ENCODE results near the gene ANGPTL4. TPM values are rescaled to one million over a fixed set of nuclear protein-coding genes. Genes with fewer than 3 reads are reported as not detected.
"Not testable (repeated sequence)": the region's sequence is repeated elsewhere in the genome, so short reads cannot be mapped to it uniquely, and the experiment has no call there.

The ANGPTL4 gene
- total and polyA plus RNA-seq, 4 donors: 10.1 to 45.1 (median 29.7) TPM

- 80 to 92% methylated on average over 4 of the region's 4 CpGs for whole genome bisulfite sequencing, 2 donors
- H3K4me1 ChIP-seq (ENCODE audit: control insufficient read depth in 1 of 2, insufficient read depth in 2 of 2, low read length in 2 of 2); ATAC-seq (ENCODE audit: low FRiP score); H3K27me3 ChIP-seq (ENCODE audit: control insufficient read depth in 1 of 2, insufficient read depth in 2 of 2, low read length in 1 of 2); H3K4me3 ChIP-seq (ENCODE audit: low read length in 2 of 2); DNase-seq; H3K27ac ChIP-seq (ENCODE audit: low read depth in 1 of 2, low read length in 2 of 2); H3K9me3 ChIP-seq (ENCODE audit: control insufficient read depth, low read length); intact Hi-C loops (cut with DNase I); H3K36me3 ChIP-seq (ENCODE audit: control insufficient read depth in 1 of 2, insufficient read depth in 2 of 2, low read length in 1 of 2): not testable (repeated sequence)
These were observed 20.6 kb downstream of the ANGPTL4 start for GRCh38 chr19:8384569-8384968.

- not testable (repeated sequence) for H3K27ac ChIP-seq (ENCODE audit: low read depth in 1 of 2, low read length in 2 of 2); ATAC-seq (ENCODE audit: low FRiP score)
- WGBS, 2 donors: 81 to 90% methylated on average over 2 of the region's 2 CpGs
These were observed 21.1 kb downstream of the ANGPTL4 start for GRCh38 chr19:8385103-8385502.

DNA sequence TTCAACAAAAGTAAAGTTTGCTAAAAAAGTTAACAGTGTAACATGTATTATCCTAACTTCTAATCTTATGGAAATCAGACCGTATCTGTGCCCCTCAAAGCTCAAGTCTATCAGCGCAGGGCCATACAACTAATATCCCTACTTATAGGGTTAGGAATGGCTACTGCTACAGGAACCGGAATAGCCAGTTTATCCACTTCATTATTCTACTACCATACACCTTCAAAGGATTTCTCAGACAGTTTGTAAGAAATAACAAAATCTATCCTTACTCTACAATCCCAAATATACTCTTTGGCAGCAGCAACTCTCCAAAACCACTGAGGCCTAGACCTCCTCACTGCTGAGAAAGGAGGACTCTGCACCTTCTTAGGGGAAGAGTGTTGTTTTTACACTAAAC lies 21.6 kb downstream of the ANGPTL4 start:
- H3K4me3 ChIP-seq (ENCODE audit: low read length in 2 of 2); H3K27ac ChIP-seq (ENCODE audit: low read depth in 1 of 2, low read length in 2 of 2); H3K4me1 ChIP-seq (ENCODE audit: control insufficient read depth in 1 of 2, insufficient read depth in 2 of 2, low read length in 2 of 2); DNase-seq; H3K27me3 ChIP-seq (ENCODE audit: control insufficient read depth in 1 of 2, insufficient read depth in 2 of 2, low read length in 1 of 2); H3K9me3 ChIP-seq (ENCODE audit: control insufficient read depth, low read length); H3K36me3 ChIP-seq (ENCODE audit: control insufficient read depth in 1 of 2, insufficient read depth in 2 of 2, low read length in 1 of 2); ATAC-seq (ENCODE audit: low FRiP score); intact Hi-C loops (cut with DNase I): not testable (repeated sequence)
- WGBS, 2 donors: 93 to 94% methylated on average over 3 of the region's 3 CpGs

More at GRCh38 chr19:8385103-8385502, 21.1 kb downstream of the ANGPTL4 start:
- H3K4me3 ChIP-seq (ENCODE audit: low read length in 2 of 2); intact Hi-C loops (cut with DNase I); H3K36me3 ChIP-seq (ENCODE audit: control insufficient read depth in 1 of 2, insufficient read depth in 2 of 2, low read length in 1 of 2); H3K4me1 ChIP-seq (ENCODE audit: control insufficient read depth in 1 of 2, insufficient read depth in 2 of 2, low read length in 2 of 2); H3K27me3 ChIP-seq (ENCODE audit: control insufficient read depth in 1 of 2, insufficient read depth in 2 of 2, low read length in 1 of 2); H3K9me3 ChIP-seq (ENCODE audit: control insufficient read depth, low read length); DNase-seq: not testable (repeated sequence)

DNA sequence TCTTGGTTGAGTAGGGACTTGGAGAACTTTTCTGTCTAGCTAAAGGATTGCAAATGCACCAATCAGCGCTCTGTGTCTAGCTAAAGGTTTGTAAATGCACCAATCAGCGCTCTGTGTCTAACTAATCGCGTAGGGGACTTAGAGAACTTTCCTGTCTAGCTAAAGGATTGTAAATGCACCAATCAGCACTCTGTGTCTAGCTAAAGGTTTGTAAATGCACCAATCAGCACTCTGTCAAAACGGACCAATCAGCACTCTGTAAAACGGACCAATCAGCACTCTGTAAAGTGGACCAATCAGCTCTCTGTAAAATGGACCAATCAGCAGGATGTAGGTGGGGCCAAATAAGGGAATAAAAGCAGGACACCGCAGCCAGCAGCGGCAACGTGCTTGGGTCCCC lies 22.5 kb downstream of the ANGPTL4 start:
- H3K27ac ChIP-seq (ENCODE audit: low read depth in 1 of 2, low read length in 2 of 2); intact Hi-C loops (cut with DNase I); H3K4me3 ChIP-seq (ENCODE audit: low read length in 2 of 2); H3K27me3 ChIP-seq (ENCODE audit: control insufficient read depth in 1 of 2, insufficient read depth in 2 of 2, low read length in 1 of 2); H3K36me3 ChIP-seq (ENCODE audit: control insufficient read depth in 1 of 2, insufficient read depth in 2 of 2, low read length in 1 of 2); DNase-seq; H3K9me3 ChIP-seq (ENCODE audit: control insufficient read depth, low read length); H3K4me1 ChIP-seq (ENCODE audit: control insufficient read depth in 1 of 2, insufficient read depth in 2 of 2, low read length in 2 of 2); ATAC-seq (ENCODE audit: low FRiP score): not testable (repeated sequence)
- 82 to 89% methylated on average over 9 of the region's 9 CpGs for WGBS, 2 donors

- intact Hi-C loops (cut with DNase I): no loop called here
- Histone ChIP-seq H3K9me3 (ENCODE audit: control insufficient read depth, low read length) (no peaks in the 10 kb centered on the region), H3K4me1 (ENCODE audit: control insufficient read depth in 1 of 2, insufficient read depth in 2 of 2, low read length in 2 of 2) (no peaks in the 10 kb centered on the region), H3K27ac (ENCODE audit: low read depth in 1 of 2, low read length in 2 of 2) (no peak overlapping the region), H3K27me3 (ENCODE audit: control insufficient read depth in 1 of 2, insufficient read depth in 2 of 2, low read length in 1 of 2) (no peaks in the 10 kb centered on the region), H3K36me3 (ENCODE audit: control insufficient read depth in 1 of 2, insufficient read depth in 2 of 2, low read length in 1 of 2) (no peaks in the 10 kb centered on the region), H3K4me3 (ENCODE audit: low read length in 2 of 2) (no peak overlapping the region)
- WGBS, 2 donors: 72 to 98% methylated on average over 4 of the region's 4 CpGs
- DNase-seq (no peak), ATAC-seq (ENCODE audit: low FRiP score) (no peak)
These were observed 23.0 kb downstream of the ANGPTL4 start for GRCh38 chr19:8386990-8387389.

DNA sequence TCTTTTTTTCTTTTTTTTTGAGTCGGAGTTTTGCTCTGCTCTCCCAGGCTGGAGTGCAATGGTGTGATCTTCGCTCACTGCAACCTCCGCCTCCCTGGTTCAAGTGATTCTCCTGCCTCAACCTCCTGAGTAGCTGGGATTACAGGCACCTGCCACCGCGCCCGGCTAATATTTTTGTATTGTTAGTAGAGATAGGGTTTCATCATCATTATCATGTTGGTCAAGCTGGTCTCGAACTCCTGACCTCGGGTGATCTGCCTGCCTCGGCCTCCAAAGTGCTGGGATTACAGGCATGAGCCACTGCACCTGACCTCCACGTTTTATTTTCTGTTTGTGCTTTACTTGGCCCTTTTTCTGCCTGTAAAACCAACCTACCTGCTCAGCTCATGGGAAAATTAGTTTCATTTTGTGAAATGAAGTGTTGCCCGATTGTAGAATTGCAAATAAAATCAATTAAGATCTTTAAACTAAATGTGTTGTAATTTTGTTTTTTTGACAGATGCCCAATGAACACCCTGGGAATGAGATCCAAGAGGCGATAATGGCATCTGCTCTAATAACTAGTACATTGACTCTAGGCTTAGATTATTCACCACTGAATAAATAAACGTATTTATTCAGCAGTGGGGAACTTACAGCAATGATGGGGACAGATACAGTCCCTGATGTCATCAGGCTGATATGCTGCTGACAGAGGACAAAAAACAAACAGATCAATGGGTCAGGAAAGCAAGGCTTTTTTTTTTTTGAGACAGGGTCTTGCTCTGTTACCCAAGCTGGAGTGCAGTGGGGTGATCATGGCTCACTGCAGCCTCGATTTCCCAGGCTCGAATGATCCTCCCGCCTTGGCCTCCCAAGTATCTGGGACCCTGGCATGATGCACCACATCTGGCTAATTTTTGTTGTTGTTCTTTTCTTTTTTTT lies 24.0 kb downstream of the ANGPTL4 start:
- Histone ChIP-seq H3K4me3 (ENCODE audit: low read length in 2 of 2) (no peak overlapping the region), H3K36me3 (ENCODE audit: control insufficient read depth in 1 of 2, insufficient read depth in 2 of 2, low read length in 1 of 2) (no peaks in the 10 kb centered on the region), H3K4me1 (ENCODE audit: control insufficient read depth in 1 of 2, insufficient read depth in 2 of 2, low read length in 2 of 2) (no peaks in the 10 kb centered on the region), H3K9me3 (ENCODE audit: control insufficient read depth, low read length) (no peaks in the 10 kb centered on the region), H3K27ac (ENCODE audit: low read depth in 1 of 2, low read length in 2 of 2) (no peak overlapping the region), H3K27me3 (ENCODE audit: control insufficient read depth in 1 of 2, insufficient read depth in 2 of 2, low read length in 1 of 2) (no peaks in the 10 kb centered on the region)
- intact Hi-C loops (cut with DNase I): no loop called here
- 80 to 85% methylated on average over 16 of the region's 16 CpGs for WGBS, 2 donors
- ATAC-seq (ENCODE audit: low FRiP score) (no peak), DNase-seq (no peak)

- Histone ChIP-seq H3K36me3 (ENCODE audit: control insufficient read depth in 1 of 2, insufficient read depth in 2 of 2, low read length in 1 of 2) (no peaks in the 10 kb centered on the region), H3K4me1 (ENCODE audit: control insufficient read depth in 1 of 2, insufficient read depth in 2 of 2, low read length in 2 of 2) (no peaks in the 10 kb centered on the region), H3K9me3 (ENCODE audit: control insufficient read depth, low read length) (no peaks in the 10 kb centered on the region), H3K27ac (ENCODE audit: low read depth in 1 of 2, low read length in 2 of 2) (no peak overlapping the region), H3K4me3 (ENCODE audit: low read length in 2 of 2) (no peak overlapping the region), H3K27me3 (ENCODE audit: control insufficient read depth in 1 of 2, insufficient read depth in 2 of 2, low read length in 1 of 2) (no peaks in the 10 kb centered on the region)
- no peak for ATAC-seq (ENCODE audit: low FRiP score)
- intact Hi-C loops (cut with DNase I): no loop called here
- no peak for DNase-seq
- 28 to 29% methylated on average over 2 of the region's 2 CpGs for WGBS, 2 donors
These were observed 24.6 kb downstream of the ANGPTL4 start for GRCh38 chr19:8388612-8388958.

DNA sequence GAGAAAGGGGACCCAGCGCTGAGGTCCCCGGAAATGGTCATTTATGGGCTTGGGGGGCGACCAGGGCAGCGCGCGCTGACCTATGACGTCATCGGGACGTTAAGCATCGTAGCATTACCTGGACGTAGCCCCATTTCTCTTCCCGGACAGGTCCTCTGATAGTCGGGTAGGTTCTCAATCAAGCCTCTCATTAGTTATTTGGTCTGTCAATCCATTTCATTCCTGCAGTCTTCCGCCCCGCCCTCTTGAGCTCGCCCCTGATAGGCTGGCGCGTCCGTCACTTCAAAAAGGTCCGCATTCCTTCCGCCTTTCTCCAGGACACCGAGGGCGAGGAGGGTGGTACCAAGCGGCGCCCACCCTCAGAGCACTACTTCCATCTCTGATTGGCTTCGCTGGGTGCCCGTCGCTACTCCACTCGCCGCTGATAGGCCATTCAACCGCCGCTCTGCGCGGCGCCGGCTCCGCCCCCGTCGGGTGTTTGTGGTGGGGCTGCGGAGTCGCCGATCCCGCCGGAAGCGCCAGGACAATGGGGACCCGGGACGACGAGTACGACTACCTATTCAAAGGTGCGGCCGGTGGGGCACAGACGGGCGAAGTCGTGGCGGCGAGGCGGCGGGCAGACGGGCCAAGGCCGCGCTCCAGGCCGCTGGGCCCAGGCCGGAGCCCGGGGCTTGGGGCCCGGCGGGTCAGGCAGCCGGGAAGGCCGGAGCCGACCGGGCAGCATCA lies 26.1 kb downstream of the ANGPTL4 start, which contains the start of gene RAB11B:
Gene RAB11B (plus strand): TSS at position 470 of the 726 bp plus-strand sequence. CDS start 57 bp downstream, at position 527.
- no peaks in the 10 kb centered on the region for H3K27me3 ChIP-seq (ENCODE audit: control insufficient read depth in 1 of 2, insufficient read depth in 2 of 2, low read length in 1 of 2)
- peak; percentile 98 for ATAC-seq (ENCODE audit: low FRiP score)
- DNase-seq: peak; percentile 99 to 100
- intact Hi-C loops (cut with DNase I): loop anchor here (1.0 to 5.0 kb wide), 3 partner anchors 27 to 448 kb away; partner anchors contain the start of gene TIMM44 (in 1 of the 2)
- H3K9me3 ChIP-seq (ENCODE audit: control insufficient read depth, low read length): no peaks in the 10 kb centered on the region
- 0% methylated on average over 70 of the region's 70 CpGs for WGBS, 2 donors
- peak within 1 kb of the TSS; percentile 80 to 100 for H3K27ac ChIP-seq (ENCODE audit: low read depth in 1 of 2, low read length in 2 of 2)
- no peaks in the 10 kb centered on the region for H3K4me1 ChIP-seq (ENCODE audit: control insufficient read depth in 1 of 2, insufficient read depth in 2 of 2, low read length in 2 of 2)
- H3K36me3 ChIP-seq (ENCODE audit: control insufficient read depth in 1 of 2, insufficient read depth in 2 of 2, low read length in 1 of 2): no peaks in the 10 kb centered on the region
- H3K4me3 ChIP-seq (ENCODE audit: low read length in 2 of 2): peak within 1 kb of the TSS; percentile 76 to 97
